ENCODE results near the gene MEF2D.
A peak's percentile ranks its signal among the peaks of the same experiment; 100 is the strongest.

Gene MEF2D

GRCh38 chr1:156421062-156421938, 79.3 kb downstream of the MEF2D start:
- H3K4me3 ChIP-seq (ENCODE audit: low read length) = peak overlapping the region; percentile 54
- WGBS = under 1% methylated on average over 69 of the region's 69 CpGs
- H3K9ac ChIP-seq (ENCODE audit: low read depth, low read length) = peak overlapping the region; percentile 44; the same call in 1 of the 2 replicates
- H3K9me3 ChIP-seq (ENCODE audit: insufficient read depth, low read depth, low read length) = no peaks in the 10 kb centered on the region
- no peaks in the 10 kb centered on the region for H3K36me3 ChIP-seq (ENCODE audit: insufficient read depth, low read length)
- peak overlapping the region; percentile 2; the same call in 1 of the 2 replicates for H3K27ac ChIP-seq (ENCODE audit: low read depth, low read length)
- peaks cover 20% of the 10 kb centered on the region for H3K4me1 ChIP-seq (ENCODE audit: insufficient read depth, low read length)
- H3K27me3 ChIP-seq (ENCODE audit: insufficient read depth, low read length) = peaks cover 100% of the 10 kb centered on the region

GRCh38 chr1:156420205-156421061, 80.1 kb downstream of the MEF2D start:
- peak overlapping the region; percentile 54 for H3K4me3 ChIP-seq (ENCODE audit: low read length)
- WGBS = 2% methylated on average over 55 of the region's 69 CpGs
- no peaks in the 10 kb centered on the region for H3K9me3 ChIP-seq (ENCODE audit: insufficient read depth, low read depth, low read length)
- no peaks in the 10 kb centered on the region for H3K36me3 ChIP-seq (ENCODE audit: insufficient read depth, low read length)
- H3K27ac ChIP-seq (ENCODE audit: low read depth, low read length) = no peak overlapping the region
- H3K4me1 ChIP-seq (ENCODE audit: insufficient read depth, low read length) = peaks cover 20% of the 10 kb centered on the region
- H3K27me3 ChIP-seq (ENCODE audit: insufficient read depth, low read length) = peaks cover 100% of the 10 kb centered on the region
- H3K9ac ChIP-seq (ENCODE audit: low read depth, low read length) = no peak overlapping the region

- H3K36me3 ChIP-seq (ENCODE audit: insufficient read depth, low read length) = no peaks in the 10 kb centered on the region
- H3K9ac ChIP-seq (ENCODE audit: low read depth, low read length) = no peak overlapping the region
- no peaks in the 10 kb centered on the region for H3K9me3 ChIP-seq (ENCODE audit: insufficient read depth, low read depth, low read length)
- no peak overlapping the region for H3K27ac ChIP-seq (ENCODE audit: low read depth, low read length)
- peak overlapping the region; percentile 54 for H3K4me3 ChIP-seq (ENCODE audit: low read length)
- H3K27me3 ChIP-seq (ENCODE audit: insufficient read depth, low read length) = peaks cover 100% of the 10 kb centered on the region
- 6% methylated on average over 5 of the region's 5 CpGs for WGBS
- H3K4me1 ChIP-seq (ENCODE audit: insufficient read depth, low read length) = peaks cover 20% of the 10 kb centered on the region
Measured at GRCh38 chr1:156419854-156420204, 80.7 kb downstream of the MEF2D start.

GRCh38 chr1:156418416-156419070, 82.0 kb downstream of the MEF2D start:
- Histone ChIP-seq H3K9ac (ENCODE audit: low read depth, low read length) (no peak overlapping the region), H3K27me3 (ENCODE audit: insufficient read depth, low read length) (peaks cover 96% of the 10 kb centered on the region), H3K27ac (ENCODE audit: low read depth, low read length) (no peak overlapping the region), H3K4me3 (ENCODE audit: low read length) (no peak overlapping the region), H3K4me1 (ENCODE audit: insufficient read depth, low read length) (peaks cover 19% of the 10 kb centered on the region), H3K9me3 (ENCODE audit: insufficient read depth, low read depth, low read length) (no peaks in the 10 kb centered on the region), H3K36me3 (ENCODE audit: insufficient read depth, low read length) (no peaks in the 10 kb centered on the region)
- 88% methylated on average over 11 of the region's 12 CpGs for WGBS

- H3K9ac ChIP-seq (ENCODE audit: low read depth, low read length) = no peak overlapping the region
- peaks cover 86% of the 10 kb centered on the region for H3K27me3 ChIP-seq (ENCODE audit: insufficient read depth, low read length)
- no peaks in the 10 kb centered on the region for H3K36me3 ChIP-seq (ENCODE audit: insufficient read depth, low read length)
- WGBS = 90% methylated on average over 6 of the region's 6 CpGs
- H3K4me3 ChIP-seq (ENCODE audit: low read length) = no peak overlapping the region
- H3K9me3 ChIP-seq (ENCODE audit: insufficient read depth, low read depth, low read length) = no peaks in the 10 kb centered on the region
- peaks cover 17% of the 10 kb centered on the region for H3K4me1 ChIP-seq (ENCODE audit: insufficient read depth, low read length)
- no peak overlapping the region for H3K27ac ChIP-seq (ENCODE audit: low read depth, low read length)
Measured at GRCh38 chr1:156417401-156418020, 83.1 kb downstream of the MEF2D start.

- 100% methylated on average over 1 of the region's 1 CpG for WGBS
- Histone ChIP-seq H3K27me3 (ENCODE audit: insufficient read depth, low read length) (peaks cover 81% of the 10 kb centered on the region), H3K4me1 (ENCODE audit: insufficient read depth, low read length) (peaks cover 12% of the 10 kb centered on the region), H3K9ac (ENCODE audit: low read depth, low read length) (no peak overlapping the region), H3K36me3 (ENCODE audit: insufficient read depth, low read length) (no peaks in the 10 kb centered on the region), H3K27ac (ENCODE audit: low read depth, low read length) (no peak overlapping the region), H3K4me3 (ENCODE audit: low read length) (no peak overlapping the region), H3K9me3 (ENCODE audit: insufficient read depth, low read depth, low read length) (no peaks in the 10 kb centered on the region)
Measured at GRCh38 chr1:156416993-156417392, 83.6 kb downstream of the MEF2D start.

- Histone ChIP-seq H3K4me3 (ENCODE audit: low read length) (no peak overlapping the region), H3K27ac (ENCODE audit: low read depth, low read length) (no peak overlapping the region), H3K36me3 (ENCODE audit: insufficient read depth, low read length) (no peaks in the 10 kb centered on the region), H3K9ac (ENCODE audit: low read depth, low read length) (no peak overlapping the region), H3K4me1 (ENCODE audit: insufficient read depth, low read length) (peaks cover 8% of the 10 kb centered on the region; the same call in 1 of the 2 replicates), H3K9me3 (ENCODE audit: insufficient read depth, low read depth, low read length) (no peaks in the 10 kb centered on the region), H3K27me3 (ENCODE audit: insufficient read depth, low read length) (peaks cover 65% of the 10 kb centered on the region)
- 22% methylated on average over 8 of the region's 8 CpGs for WGBS
Measured at GRCh38 chr1:156414461-156415064, 86.0 kb downstream of the MEF2D start.

All from HUES64 (cell line).